Midbrain (tissue), 1 donor: ENCODE measurements around the gene ESM1.

Experiments used
- DNase-seq: peaks from one replicate; lab custom pipeline; 2025; lab: John Stamatoyannopoulos, UW

Gene ESM1

GRCh38 chr5:54981928-54982327 is 3.5 kb downstream of the ESM1 start:
- DNase-seq: no peak

GRCh38 chr5:54975701-54976100 is 9.7 kb downstream of the ESM1 start:
- DNase-seq: no peak

DNA sequence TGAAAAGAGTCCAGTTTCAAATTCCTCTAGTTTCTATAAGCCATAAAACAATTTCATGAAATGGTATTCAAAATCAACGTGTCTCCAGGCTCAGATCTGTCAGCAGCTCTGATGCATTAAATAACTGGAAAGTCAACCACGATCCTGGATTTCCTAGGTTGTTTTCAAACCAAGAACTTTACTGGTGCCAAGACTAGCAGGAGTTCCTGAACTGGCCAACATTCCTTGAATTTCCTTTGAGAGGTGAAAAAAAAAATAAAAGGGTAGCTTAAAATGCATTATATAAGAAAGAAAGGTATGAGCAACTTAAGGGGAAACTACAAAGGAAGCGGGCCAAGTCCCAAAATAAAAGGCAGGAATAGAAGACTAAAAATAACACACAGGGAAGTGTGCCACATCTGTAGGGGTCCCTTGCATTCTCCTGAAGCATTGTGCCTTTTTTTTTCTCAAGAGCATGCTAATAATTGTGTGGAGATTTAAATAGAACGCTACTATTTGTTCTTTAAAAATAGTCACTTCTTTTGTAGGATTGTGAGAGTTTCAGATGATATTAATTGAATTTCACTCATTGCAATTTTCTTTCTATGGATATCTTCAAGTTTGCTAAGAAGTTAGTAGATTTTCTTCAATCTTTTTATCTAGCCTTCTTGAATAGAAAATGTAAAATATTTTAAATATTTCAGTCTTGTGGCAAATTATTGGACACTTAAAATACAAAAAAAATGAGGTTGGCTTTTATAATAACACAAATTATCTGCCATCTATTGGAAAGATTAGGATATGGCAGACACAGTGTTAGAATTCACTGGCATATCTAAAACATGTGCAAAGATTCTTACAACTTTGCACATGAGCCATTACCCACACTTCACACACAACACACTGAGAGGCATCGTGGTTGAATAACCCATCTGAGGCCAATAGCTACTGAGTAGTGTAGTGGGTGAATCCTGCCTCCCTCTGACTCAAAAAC is 15.3 kb downstream of the ESM1 start:
- no peak for DNase-seq

DNA sequence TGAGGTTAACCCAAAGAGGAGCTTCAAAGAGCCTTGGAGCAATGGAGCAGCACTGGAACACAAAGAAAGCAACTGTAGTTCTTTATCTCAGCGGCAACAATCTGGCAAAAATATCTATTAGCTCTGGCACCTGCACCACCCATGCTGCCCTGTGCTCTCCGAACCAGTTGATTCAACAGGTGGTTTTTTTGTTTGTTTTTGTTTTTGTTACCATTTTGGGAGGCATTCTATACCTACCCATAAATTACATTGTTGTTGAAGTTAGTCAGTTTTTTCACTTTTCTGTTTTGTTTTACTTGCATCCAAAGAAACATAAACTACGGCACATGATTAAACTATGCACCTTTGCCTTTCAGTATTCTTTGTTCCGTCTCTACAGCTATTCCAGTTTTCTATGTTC is 16.2 kb downstream of the ESM1 start:
- DNase-seq: no peak

DNA sequence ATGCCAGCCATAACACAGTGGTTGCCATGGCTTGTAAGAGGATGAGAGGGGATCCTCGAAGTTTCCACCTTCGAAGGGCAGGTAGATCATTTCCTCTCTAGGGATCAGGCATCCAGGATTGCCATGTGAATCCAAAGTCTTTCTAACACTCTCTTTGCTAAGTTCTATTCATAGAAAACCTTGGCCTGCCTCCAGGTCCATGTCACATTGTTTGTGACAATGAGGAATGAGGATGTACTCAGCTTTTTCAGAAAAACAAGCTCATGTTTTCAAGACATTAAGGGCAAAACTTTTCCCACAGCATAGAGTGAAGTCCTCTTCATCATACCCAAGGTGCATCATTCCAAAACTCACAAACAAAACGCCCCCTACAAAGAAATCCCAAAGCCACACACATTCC is 19.6 kb downstream of the ESM1 start:
- DNase-seq: no peak

DNA sequence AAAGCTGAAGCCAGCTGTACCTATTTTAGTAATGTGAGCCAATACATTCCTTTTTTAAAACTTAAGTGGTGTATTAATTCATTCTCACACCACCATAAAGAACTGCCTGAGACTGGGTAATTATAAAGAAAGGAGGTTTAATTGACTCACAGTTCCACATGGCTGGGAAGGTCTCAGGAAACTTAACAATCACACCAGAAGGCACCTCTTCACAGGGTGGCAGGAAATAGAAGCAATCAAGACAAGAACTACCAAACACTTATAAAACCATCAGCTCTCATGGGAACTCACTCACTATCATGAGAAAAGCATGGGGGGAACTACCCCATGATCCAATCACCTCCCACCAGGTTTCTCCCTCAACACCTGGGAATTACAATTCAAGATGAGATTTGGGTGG is 21.0 kb downstream of the ESM1 start:
- DNase-seq: no peak

- no peak for DNase-seq
Observed at GRCh38 chr5:54959673-54960418, 25.5 kb downstream of the ESM1 start.

DNA sequence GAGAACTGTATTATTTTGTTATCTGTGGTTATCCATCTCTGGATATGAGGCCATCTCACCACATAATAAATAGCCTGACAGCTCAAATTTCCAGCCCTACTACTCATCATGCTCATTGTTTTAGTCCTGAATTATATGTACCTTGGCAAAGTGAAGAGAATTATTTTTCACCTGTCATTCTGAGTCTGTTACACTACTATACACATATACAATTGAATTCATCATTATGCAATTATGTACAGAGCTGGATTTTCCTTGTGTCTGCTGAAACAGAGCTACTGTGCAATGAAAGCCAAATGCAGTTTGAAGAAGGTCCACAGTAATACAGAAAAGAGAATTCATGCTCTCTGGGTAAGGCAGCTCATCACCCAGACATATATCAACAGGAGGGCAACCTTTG is 28.5 kb downstream of the ESM1 start:
- no peak for DNase-seq

GRCh38 chr5:54947187-54947586 is 38.2 kb downstream of the ESM1 start:
- no peak for DNase-seq

DNA sequence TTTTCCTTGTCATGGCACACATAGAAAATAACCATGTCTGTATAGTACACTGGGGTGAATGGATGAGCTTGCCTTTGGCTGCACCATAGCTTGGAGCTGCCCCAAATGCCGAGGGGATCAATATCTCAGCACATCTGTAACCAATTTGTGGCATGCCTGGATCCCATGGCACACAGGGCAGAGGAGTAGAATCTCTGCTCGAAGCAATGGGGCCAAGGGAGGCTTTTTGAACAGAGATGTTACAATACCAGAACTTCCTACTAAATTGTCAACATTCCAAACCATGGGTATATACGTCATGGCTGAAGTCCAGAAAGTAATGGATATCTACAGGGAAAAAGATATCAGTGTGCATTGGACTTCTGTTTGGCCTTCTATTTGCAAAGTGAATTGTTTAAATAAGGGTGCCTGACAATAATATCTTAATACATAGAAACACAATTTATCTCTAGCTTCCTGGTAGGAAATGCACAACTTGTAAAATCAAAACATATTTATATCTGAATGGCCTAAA is 39.0 kb downstream of the ESM1 start:
- no peak for DNase-seq

GRCh38 chr5:54944364-54944763 is 41.0 kb downstream of the ESM1 start:
- peak; percentile 40 for DNase-seq

DNA sequence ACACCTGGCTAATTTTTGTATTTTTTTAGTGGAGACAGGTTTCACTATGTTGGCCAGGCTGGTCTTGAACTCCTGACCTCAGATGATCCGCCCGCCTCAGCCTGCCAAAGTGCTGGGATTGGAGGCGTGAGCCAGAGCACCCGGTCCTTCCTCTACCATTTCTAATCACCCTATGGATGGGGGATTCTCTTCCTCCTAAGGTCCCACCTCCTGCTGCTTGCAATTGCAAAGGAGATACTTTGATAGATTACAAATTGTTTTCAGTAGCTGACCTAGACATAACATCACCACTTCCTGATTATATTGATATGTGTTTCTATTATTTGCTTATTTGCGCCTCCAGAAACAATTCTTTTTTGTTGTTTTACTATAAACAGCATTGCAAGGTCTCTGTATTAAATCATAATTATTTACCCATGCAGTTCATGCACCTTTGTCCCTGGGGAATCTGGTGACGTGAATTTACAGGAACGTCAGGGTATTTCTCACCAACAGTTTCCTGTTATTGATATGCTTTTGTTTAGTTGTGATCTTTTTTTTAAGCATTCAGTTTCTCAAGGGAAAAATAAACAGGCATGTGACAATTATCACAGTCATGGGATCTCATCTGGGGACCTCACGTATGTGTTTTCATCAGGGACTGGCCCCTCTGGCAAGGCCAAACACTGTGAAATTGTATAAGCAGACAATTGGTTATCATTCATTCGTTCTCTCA is 43.2 kb downstream of the ESM1 start:
- no peak for DNase-seq

- DNase-seq: no peak
Observed at GRCh38 chr5:54936201-54936600, 49.2 kb downstream of the ESM1 start.

GRCh38 chr5:54932789-54933188 is 52.6 kb downstream of the ESM1 start:
- no peak for DNase-seq

GRCh38 chr5:54930736-54931135 is 54.7 kb downstream of the ESM1 start:
- no peak for DNase-seq
